ENCODE data around the gene SLC25A13. TPM values are rescaled to one million over a fixed set of nuclear protein-coding genes. Genes with fewer than 3 reads are reported as not detected.
"Not testable (repeated sequence)": the region's sequence is repeated elsewhere in the genome, so short reads cannot be mapped to it uniquely, and the experiment has no call there.

The SLC25A13 gene
- total RNA-seq, 1 donor from 2014 or later = 10.5 TPM

DNA sequence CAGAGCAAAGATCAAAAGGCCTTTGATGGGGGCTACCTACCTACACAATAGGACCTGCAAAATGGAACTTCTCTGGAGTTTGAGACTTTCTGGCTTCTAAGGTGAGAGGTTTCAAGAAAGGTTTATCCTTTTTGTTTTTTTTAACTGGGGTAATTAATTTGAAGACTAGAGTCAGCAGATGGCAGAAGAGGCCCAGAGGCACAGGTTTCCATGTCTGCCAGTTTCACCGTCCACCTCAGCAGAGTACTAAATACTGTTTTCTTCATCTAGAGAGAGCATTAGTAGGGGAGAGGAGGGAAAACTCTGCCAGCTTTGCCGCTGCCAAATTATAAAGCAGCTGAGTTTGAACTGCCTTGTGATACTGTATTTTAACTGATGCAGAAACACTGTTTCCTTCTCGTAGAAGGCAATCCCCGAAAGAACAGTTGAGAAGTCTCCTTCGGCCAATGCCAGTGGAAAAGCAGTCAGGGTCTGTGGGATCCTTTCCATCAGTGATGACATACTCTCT, 138.7 kb downstream of the SLC25A13 start:
- intact Hi-C loops (cut with DNase I) = no loop called here
- DNase-seq (ENCODE audit: low spot score) = no peak

DNA sequence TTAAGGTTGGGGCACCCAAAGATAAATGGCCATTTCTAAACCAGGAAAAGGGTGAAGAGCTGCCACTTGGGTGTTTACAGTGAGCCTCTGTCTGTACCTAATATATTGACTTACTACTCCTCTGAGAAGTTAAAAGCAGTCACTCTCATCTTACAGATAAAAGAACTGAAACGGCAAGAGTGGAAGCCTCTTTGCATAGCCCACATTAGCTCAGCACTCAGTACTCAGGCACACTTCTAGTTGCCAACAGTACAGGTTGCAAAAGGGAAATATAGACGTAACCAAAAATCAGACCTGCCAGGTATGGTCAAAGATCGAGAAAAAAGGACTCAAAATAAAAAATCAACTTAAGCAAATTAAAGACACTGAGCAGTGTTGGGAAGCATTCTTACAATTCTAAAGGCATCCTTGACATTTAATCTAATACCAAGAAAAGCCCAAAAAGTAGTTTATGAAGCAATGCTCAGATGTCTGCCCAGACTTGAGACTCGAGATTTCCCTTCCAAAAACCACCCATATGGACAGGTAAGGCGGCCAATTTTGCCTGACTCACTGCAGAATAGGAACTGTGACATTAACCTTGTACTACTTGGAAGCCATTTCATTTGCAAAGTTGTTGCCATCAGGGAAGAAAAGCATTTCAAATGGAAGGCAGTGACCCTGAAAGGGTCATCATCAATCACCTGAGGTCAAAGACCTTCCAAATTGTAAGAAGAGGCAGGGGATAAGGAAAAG, 139.3 kb downstream of the SLC25A13 start:
- intact Hi-C loops (cut with DNase I) = no loop called here

DNA sequence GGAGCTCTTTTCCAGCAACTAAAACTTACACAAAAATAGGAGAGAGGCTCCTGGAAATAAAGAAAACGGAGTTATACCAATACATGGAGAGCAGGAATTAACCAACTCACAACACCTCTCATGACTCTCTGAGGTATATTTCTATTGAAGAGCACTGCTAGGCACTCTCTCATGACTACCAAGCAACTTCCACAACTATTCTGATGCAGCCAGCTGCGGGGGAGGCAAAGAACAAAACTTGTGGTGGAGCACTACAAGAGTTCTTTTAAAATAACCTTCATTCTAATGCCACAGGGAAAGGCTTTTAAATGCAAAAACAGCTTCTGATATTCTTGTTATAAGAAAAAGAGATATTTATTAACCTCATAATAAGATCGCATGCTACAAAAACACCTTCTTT, 140.7 kb downstream of the SLC25A13 start:
- DNase-seq (ENCODE audit: low spot score) = no peak
- intact Hi-C loops (cut with DNase I) = no loop called here

More for the DNA sequence above, 139.3 kb downstream of the SLC25A13 start:
- DNase-seq (ENCODE audit: low spot score) = no peak

DNA sequence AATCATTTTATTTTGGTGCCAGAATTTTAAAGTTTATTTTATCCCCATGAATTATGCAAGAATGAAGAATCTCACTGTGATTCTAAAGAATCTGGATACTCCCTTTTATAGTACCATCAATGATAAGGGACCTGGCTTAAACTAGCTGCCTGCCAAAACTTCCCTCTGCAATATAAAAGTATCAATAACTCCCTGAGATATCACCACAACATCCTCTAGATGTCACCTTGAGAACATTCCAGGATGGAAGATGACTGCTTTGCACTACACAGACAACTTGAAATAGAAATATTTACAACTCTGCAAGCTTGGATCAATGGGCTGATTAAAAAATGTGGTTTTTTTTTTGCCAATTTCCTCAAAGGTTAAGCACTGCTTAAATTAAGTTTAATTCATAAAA, 142.1 kb downstream of the SLC25A13 start:
- DNase-seq (ENCODE audit: low spot score) = no peak
- intact Hi-C loops (cut with DNase I) = no loop called here

DNA sequence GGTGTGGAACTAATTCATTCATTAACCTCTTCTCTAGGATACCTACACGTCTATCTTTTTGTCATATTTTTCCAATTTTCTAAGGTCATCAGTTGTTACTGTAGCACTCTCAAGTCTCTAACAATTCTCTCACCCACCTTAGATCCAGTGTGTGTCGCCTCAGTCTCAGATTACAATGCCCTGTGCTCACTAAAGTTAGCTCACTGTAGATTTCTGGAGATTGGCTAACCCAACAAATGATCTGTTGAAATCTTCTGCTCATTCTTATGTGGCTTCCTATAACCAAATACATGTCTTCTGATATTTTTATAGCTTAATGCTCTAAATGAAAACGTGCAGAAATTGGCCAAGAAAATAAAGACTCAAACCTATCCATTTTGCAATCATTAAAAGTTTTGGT, 142.6 kb downstream of the SLC25A13 start:
- DNase-seq (ENCODE audit: low spot score) = no peak
- intact Hi-C loops (cut with DNase I) = no loop called here

DNA sequence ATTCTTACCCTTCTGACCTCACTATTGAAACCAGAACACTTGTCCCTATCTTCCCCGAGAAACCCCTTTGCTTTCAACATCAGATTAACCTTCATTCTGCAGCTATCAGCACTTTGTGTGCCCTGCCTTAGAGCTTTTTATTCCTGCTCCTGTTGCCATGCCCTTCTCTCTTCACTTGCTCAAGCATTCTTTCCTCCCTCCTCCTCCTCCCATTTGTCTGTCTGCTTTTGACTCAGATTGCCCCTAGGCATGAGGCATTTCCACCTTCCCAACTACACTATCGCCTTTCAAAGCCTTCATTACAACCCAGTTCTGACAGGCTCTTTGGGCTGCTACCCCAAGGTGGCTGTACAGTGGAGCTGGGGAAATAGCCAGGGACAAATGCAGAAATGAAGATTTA, 143.3 kb downstream of the SLC25A13 start:
- intact Hi-C loops (cut with DNase I) = no loop called here

DNA sequence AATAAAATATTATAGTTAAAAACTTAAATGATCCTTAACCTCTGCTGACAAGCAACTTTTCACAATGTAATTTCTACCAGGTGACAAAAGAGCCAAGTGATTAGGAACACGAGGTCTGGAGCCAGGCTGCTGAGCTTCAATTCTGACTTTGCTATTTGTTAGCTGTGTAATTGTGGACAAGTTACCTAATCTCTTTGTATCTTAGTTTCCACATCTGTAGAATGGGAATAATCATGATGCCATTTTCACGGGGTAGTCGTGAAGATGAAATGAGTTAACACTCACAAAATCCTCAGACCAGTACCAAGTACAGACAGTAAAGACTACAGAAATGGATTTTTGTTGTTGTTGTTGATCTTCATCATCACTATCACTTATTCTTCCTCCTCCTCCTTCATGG, 144.5 kb downstream of the SLC25A13 start:
- DNase-seq (ENCODE audit: low spot score) = no peak
- intact Hi-C loops (cut with DNase I) = no loop called here

More for the DNA sequence above, 143.3 kb downstream of the SLC25A13 start:
- no peak for DNase-seq (ENCODE audit: low spot score)

DNA sequence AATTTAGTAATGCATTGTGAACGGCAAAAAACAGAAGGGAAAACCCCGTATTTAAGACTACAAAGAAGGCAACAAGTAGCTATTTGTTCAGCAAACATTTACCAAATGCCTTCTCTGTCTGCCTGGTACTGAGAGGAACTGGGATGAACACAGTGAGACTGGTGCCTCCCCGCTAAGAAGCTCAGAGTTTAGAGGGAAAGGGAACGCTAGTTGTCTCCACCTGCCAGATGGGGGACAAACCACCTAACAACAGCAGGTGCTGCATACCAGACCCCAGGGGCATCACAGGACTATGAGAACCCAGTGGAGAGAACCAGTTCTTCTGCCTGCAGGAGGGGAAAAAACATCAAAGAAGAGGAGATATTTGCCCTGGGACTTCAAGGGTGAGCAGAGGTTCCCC, 147.1 kb downstream of the SLC25A13 start:
- no peak for DNase-seq (ENCODE audit: low spot score)
- intact Hi-C loops (cut with DNase I) = no loop called here

DNA sequence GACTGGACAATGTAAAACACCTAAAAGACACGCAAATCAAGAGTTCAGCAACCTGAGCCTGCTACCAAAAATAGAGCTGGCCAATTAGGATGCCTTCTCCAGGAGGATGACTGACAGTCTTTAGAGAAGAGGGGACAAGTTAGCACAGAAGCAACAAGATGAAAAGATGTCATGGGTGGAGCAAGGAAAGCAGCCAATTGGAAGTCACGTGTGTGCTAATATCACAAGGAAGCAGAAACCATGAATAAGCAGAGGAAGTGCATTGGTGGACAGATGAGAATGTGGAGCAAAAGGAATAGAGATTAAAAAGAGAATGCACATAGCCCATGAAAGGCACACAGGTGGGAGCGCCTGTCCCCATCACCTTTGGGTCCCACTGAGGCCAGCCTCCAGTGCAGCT, 148.1 kb downstream of the SLC25A13 start:
- no peak for DNase-seq (ENCODE audit: low spot score)
- intact Hi-C loops (cut with DNase I) = no loop called here

DNA sequence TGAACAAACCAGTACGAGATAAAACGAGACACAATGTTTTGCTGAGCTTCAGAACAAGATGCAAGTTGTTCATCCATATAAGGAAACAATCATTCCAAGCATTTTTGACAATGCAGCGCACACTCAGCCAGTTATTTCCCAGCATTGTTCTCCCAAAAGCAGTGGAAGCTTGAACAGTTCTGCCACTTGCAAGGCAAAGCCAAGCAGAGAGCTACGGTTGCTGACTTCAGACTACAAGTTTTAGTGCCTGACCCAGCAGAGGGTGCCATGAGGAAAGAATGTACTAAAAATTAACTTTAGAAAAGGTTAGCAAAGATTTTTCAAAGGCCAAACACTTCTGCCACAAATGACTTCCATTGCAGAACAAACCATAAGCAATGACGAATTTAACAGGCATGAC, 152.5 kb downstream of the SLC25A13 start:
- intact Hi-C loops (cut with DNase I) = no loop called here

DNA sequence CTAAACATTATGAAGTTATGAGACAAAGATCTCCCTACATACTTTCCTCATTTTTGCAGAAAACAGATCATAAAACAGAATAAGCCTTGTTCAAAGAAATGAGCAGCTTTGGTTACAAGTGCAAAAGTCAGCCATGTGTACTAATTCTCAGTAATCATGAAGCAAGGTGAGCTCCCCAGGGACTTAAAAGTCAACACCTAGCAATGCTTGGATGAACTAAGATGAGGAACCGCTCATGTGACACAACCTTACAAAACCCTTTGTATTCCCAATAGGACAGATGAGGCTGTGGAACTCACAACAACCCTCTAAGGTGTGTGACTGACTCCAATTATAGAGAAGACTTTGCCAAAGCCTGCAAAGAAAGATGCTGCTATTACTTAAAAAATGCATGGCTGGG, 154.5 kb downstream of the SLC25A13 start:
- intact Hi-C loops (cut with DNase I) = no loop called here
- DNase-seq (ENCODE audit: low spot score) = no peak

More for the DNA sequence above, 152.5 kb downstream of the SLC25A13 start:
- no peak for DNase-seq (ENCODE audit: low spot score)

DNA sequence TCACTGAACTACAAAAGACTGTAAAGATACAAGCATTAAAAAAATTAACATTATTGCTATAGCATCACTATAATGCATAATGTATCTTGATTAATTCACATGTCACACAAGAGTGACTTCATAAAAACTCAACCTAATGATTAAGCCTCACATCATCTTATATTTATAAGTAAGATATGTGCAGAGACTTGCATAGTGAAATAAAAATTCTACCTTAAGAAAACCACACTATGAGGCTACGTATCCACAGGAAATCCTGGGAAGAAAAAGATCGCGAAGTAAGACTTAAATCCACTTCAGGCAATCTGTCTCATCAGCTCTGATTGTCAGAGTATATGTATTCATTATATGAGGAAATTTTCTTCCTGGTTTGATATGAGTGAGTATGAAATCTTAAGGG, 160.0 kb downstream of the SLC25A13 start:
- no peak for DNase-seq (ENCODE audit: low spot score)
- intact Hi-C loops (cut with DNase I) = no loop called here

DNA sequence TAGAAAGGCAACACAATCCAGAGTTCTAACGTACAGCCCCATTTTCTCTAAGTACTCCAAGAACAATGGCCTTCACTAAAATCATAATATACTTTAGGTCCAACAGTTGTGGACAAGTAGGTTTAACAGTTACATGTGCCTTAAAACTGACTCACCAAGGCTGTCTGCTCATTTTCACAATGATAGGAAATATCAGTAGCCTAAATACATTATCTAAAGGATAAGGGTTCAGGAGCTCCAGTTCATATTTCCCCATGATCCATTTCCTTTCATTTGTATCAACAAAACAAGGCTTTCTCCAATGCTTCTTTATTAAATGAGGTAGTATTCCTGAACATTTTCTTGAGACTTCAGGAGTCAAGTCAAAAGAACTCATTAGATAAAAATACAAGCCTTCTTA, 164.0 kb downstream of the SLC25A13 start:
- intact Hi-C loops (cut with DNase I) = no loop called here
- no peak for DNase-seq (ENCODE audit: low spot score)

DNA sequence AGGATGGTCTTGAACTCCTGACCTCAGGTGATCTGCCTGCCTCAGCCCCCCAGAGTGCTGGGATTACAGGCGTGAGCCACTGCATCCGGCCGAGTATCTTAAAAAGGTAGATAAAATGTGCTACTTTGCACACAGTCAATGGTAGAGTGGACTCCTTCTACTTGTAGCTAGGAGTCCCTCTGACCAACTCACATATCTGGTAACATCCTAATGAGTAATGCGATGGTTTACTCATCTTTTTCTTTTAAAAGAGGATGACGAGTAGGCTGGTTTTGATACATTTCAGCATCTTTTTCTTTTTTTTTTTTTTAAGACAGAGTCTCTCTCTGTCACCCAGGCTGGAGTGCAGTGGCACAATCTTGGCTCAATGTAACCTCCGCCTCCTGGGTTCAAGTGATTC, 167.4 kb downstream of the SLC25A13 start:
- intact Hi-C loops (cut with DNase I); DNase-seq (ENCODE audit: low spot score): not testable (repeated sequence)

DNA sequence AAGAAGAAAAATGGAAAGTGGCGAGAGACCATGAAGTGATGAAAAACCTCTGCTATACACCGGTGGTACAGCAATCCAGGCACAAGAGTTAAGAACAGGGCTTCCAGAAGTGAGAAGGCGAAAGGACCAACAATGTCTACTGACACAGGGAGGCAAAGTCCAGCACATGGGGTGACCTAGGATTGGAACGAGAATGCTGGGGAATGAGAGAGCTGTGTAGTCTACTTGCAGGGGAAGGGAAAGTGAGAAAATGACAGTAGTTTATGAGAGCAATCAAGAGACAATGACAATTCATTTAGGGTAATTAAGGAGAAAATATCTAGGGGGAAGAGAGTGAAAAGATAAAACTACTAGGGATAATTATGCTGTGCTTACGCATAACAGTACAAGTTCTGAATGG, 169.2 kb downstream of the SLC25A13 start:
- intact Hi-C loops (cut with DNase I) = no loop called here
- no peak for DNase-seq (ENCODE audit: low spot score)

DNA sequence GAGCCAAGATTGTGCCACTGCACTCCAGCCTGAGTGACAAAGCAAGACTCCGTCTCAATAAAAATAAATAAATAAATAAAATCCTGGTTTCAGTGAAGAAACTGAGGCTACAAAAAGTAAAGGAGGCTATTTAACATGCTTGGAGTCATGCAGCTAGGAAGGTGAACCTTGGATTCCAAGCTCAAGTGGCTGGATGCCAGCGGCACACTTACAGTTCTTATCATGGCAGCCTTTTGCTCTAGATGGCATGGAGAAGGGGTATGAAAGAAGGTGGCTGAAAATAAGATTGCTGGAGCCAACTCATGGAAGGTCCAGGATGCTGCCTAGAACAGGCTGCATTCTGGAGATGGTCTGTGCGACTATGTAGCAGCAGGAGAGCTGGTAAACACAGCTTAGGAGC, 170.0 kb downstream of the SLC25A13 start:
- no peak for DNase-seq (ENCODE audit: low spot score)
- intact Hi-C loops (cut with DNase I) = no loop called here

DNA sequence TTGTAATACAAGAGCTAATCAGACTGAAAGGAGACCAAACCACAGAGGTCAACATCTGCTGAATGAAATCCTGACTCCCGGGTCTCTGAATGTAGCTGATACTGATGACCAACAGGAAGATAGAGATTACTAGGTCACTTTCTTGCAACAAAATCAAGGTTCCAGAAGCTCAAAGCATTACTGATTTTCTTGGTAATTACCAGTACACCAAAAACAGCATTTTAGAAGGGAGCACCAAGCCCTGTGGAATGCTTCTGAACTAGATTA, 177.7 kb downstream of the SLC25A13 start:
- intact Hi-C loops (cut with DNase I) = no loop called here
- DNase-seq (ENCODE audit: low spot score) = no peak

DNA sequence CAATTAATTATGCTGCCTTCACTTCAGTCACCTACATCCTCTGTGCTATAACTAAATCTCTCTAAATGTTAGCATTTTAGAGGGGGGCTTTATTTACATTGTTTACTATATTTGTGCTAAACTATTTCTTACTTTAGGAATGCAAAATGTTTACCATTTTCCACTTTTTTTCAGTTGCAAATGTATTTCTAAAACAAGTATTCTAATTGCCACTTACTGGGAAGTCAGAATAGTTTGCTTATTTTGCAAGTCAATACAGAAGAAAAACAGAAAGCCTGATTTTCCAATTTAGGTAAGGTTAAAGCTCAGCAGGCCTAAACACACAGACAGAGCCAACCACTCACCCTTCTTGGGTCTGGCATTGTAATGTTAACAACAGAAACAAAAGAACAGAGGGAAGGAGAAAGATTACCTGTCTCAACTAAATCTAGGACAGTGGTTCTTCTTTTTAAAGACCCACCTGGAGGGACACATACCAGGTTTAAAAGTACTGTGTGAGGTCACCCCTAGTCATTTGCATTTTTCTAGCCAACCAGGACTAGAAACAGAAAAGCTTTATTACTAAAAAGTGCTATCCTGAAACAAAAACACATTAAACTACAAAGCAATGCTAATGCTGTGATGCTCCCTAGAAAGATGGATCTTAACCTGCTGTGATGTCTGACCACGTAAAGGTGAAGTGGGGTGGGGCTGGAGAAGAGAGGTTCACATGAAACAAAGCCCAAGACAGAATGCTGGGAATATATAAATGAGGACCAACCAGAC, 178.2 kb downstream of the SLC25A13 start:
- no peak for DNase-seq (ENCODE audit: low spot score)
- intact Hi-C loops (cut with DNase I) = no loop called here

DNA sequence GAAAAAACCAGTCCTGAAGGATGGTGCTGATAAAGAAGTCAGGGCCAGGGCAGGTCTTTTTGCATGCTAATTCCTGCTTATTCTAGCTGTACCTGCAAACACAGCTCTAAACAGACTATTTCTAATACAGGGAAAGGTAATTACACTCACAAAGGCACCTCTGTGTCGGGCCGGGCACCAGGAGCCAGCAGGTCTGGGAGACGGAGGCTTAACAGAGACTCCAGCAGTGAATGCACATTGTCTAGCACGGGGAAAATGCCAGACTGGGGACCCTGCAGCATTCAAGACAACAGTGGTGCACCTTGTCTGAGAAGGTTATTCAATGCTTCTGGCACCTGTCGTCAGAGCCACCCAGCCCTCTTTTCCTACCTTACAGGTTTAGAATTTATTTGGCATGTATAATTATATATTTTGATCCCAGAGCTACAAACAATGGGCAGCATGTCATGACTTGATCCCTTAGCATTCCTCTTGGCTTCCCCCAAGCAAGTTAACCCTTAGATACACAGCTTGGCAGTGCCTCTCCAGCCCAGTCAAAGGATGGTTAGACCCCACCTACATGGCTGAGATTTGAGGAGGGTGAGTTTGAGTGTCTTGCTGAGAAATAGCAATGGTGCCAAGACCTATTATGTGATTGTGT, 185.2 kb downstream of the SLC25A13 start:
- intact Hi-C loops (cut with DNase I) = no loop called here
- DNase-seq (ENCODE audit: low spot score) = no peak

DNA sequence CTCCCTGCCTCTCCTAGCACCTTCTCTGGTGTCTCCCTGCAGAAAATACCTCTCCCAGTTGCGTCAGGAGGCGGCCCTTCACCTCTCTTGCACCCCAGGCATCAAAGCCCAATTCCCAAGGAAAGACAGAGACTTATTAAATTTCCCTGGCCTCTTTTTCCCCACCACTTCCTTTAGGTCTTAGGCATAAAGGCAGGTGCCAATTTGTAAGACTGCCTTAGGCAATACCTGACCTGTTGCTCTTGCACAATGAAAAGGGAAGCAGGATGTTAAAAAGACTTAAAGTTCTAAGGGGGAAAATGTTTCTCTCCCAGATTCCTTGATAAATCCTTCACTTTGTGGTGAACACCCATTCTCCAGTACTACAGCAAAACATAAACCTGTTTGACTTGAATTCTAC, 186.7 kb downstream of the SLC25A13 start:
- no peak for DNase-seq (ENCODE audit: low spot score)
- intact Hi-C loops (cut with DNase I) = no loop called here

DNA sequence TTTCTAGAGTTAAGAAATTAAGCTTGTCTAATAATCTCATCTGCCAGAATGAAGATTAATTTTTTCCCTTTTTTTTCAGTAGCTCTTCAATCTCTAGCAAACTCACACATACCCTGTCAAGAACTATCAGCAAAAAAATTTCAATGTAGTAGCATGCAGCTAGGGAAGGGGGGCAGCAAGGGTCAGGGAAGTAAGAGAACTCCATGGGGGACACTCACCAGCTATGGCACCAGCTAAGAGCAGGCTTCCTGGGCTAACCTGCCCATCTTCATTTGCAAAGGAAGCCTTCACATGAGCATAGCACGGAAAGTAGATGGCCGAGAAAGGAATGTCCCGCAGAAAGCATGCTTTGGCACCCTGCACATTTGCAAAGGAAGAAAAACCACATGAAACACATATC, 190.4 kb downstream of the SLC25A13 start:
- no peak for DNase-seq (ENCODE audit: low spot score)
- intact Hi-C loops (cut with DNase I) = no loop called here
